IPS-18a (cell line): ENCODE measurements around the gene ADH4.
"Not testable (repeated sequence)": the region's sequence is repeated elsewhere in the genome, so short reads cannot be mapped to it uniquely, and the experiment has no call there.

Source experiments
- H3K27ac ChIP-seq: one replicate; pipeline ENCODE4 v1.5.1; 2013; ENCODE audit warnings: low read length
- H3K27me3 ChIP-seq: one replicate; pipeline ENCODE4 v1.6.1; 2013; ENCODE audit warnings: mild to moderate bottlenecking, low read length; ENCODE audit not compliant: control insufficient read depth, insufficient read depth
- H3K36me3 ChIP-seq: one replicate; pipeline ENCODE4 v1.6.1; 2013; ENCODE audit warnings: low read depth, low read length; ENCODE audit not compliant: control insufficient read depth
- H3K4me1 ChIP-seq: one replicate; pipeline ENCODE4 v1.6.1; 2013; ENCODE audit warnings: low read depth, low read length; ENCODE audit not compliant: control insufficient read depth
- H3K4me3 ChIP-seq: one replicate; pipeline ENCODE4 v1.5.1; 2013; ENCODE audit warnings: low read length
- H3K9ac ChIP-seq: one replicate; pipeline ENCODE4 v1.6.1; 2013; ENCODE audit warnings: mild to moderate bottlenecking, low read length, moderate library complexity
- H3K9me3 ChIP-seq: one replicate; pipeline ENCODE4 v1.6.1; 2013; ENCODE audit warnings: low read depth, low read length; ENCODE audit not compliant: control insufficient read depth

The ADH4 gene

GRCh38 chr4:99091841-99092240, 52.3 kb downstream of the ADH4 start:
- H3K4me1 ChIP-seq, result peaks cover 14% of the 10 kb centered on the region
- not testable (repeated sequence) for H3K9me3 ChIP-seq, H3K36me3 ChIP-seq, H3K9ac ChIP-seq, H3K27me3 ChIP-seq, H3K27ac ChIP-seq, H3K4me3 ChIP-seq

GRCh38 chr4:99091216-99091575, 52.9 kb downstream of the ADH4 start:
- Histone ChIP-seq H3K9me3 (no peaks in the 10 kb centered on the region), H3K27ac (no peak overlapping the region), H3K27me3 (no peaks in the 10 kb centered on the region), H3K4me3 (peak overlapping the region; percentile 7), H3K9ac (no peak overlapping the region), H3K4me1 (peaks cover 17% of the 10 kb centered on the region), H3K36me3 (no peaks in the 10 kb centered on the region)

GRCh38 chr4:99090481-99091215, 53.4 kb downstream of the ADH4 start:
- H3K27ac ChIP-seq, result no peak overlapping the region
- no peaks in the 10 kb centered on the region for H3K27me3 ChIP-seq
- H3K36me3 ChIP-seq, result peaks cover under 1% of the 10 kb centered on the region
- H3K9me3 ChIP-seq, result no peaks in the 10 kb centered on the region
- no peak overlapping the region for H3K9ac ChIP-seq
- H3K4me3 ChIP-seq, result peak overlapping the region; percentile 7
- H3K4me1 ChIP-seq, result peaks cover 17% of the 10 kb centered on the region

GRCh38 chr4:99088481-99089365, 55.4 kb downstream of the ADH4 start, which contains the start of gene ADH5:
TSS of gene ADH5 (minus strand) at chr4:99088788. CDS start at chr4:99088700, 88 bp downstream.
- H3K27ac ChIP-seq, result peak within 1 kb of the TSS; percentile 83
- peak within 1 kb of the TSS; percentile 81 for H3K9ac ChIP-seq
- H3K4me1 ChIP-seq, result peaks cover 17% of the 10 kb centered on the region
- no peaks in the 10 kb centered on the region for H3K9me3 ChIP-seq
- H3K36me3 ChIP-seq, result peaks cover 20% of the 10 kb centered on the region
- H3K4me3 ChIP-seq, result peak within 1 kb of the TSS; percentile 78
- no peaks in the 10 kb centered on the region for H3K27me3 ChIP-seq

GRCh38 chr4:99088023-99088449, 56.1 kb downstream of the ADH4 start:
- H3K27ac ChIP-seq, result peak overlapping the region; percentile 83
- H3K4me1 ChIP-seq, result peaks cover 17% of the 10 kb centered on the region
- peaks cover 27% of the 10 kb centered on the region for H3K36me3 ChIP-seq
- H3K27me3 ChIP-seq, result no peaks in the 10 kb centered on the region
- no peaks in the 10 kb centered on the region for H3K9me3 ChIP-seq
- H3K4me3 ChIP-seq, result peak overlapping the region; percentile 78
- peak overlapping the region; percentile 81 for H3K9ac ChIP-seq

GRCh38 chr4:99084595-99084994, 59.5 kb downstream of the ADH4 start:
- H3K27me3 ChIP-seq, result no peaks in the 10 kb centered on the region
- H3K9ac ChIP-seq, result no peak overlapping the region
- H3K36me3 ChIP-seq, result peaks cover 61% of the 10 kb centered on the region
- no peaks in the 10 kb centered on the region for H3K9me3 ChIP-seq
- H3K27ac ChIP-seq, result no peak overlapping the region
- H3K4me3 ChIP-seq, result no peak overlapping the region
- H3K4me1 ChIP-seq, result peaks cover 3% of the 10 kb centered on the region

- Histone ChIP-seq H3K36me3 (peaks cover 83% of the 10 kb centered on the region), H3K4me1 (peaks cover 3% of the 10 kb centered on the region), H3K9me3 (no peaks in the 10 kb centered on the region), H3K27ac (no peak overlapping the region), H3K27me3 (no peaks in the 10 kb centered on the region), H3K9ac (no peak overlapping the region), H3K4me3 (no peak overlapping the region)
Measured at GRCh38 chr4:99082192-99082591, 61.9 kb downstream of the ADH4 start.

- not testable (repeated sequence) for H3K9me3 ChIP-seq, H3K9ac ChIP-seq, H3K27me3 ChIP-seq, H3K4me1 ChIP-seq, H3K4me3 ChIP-seq, H3K27ac ChIP-seq
- peaks cover 95% of the 10 kb centered on the region for H3K36me3 ChIP-seq
Measured at GRCh38 chr4:99080869-99081268, 63.2 kb downstream of the ADH4 start.

- Histone ChIP-seq H3K27ac (no peak overlapping the region), H3K27me3 (no peaks in the 10 kb centered on the region), H3K4me1 (no peaks in the 10 kb centered on the region), H3K4me3 (no peak overlapping the region), H3K36me3 (peaks cover 94% of the 10 kb centered on the region), H3K9me3 (no peaks in the 10 kb centered on the region), H3K9ac (no peak overlapping the region)
Measured at GRCh38 chr4:99079625-99080295, 64.3 kb downstream of the ADH4 start.

GRCh38 chr4:99078931-99079624, 65.0 kb downstream of the ADH4 start:
- no peaks in the 10 kb centered on the region for H3K27me3 ChIP-seq
- H3K9ac ChIP-seq, result no peak overlapping the region
- H3K36me3 ChIP-seq, result peaks cover 94% of the 10 kb centered on the region
- H3K9me3 ChIP-seq, result no peaks in the 10 kb centered on the region
- H3K4me1 ChIP-seq, result no peaks in the 10 kb centered on the region
- H3K4me3 ChIP-seq, result no peak overlapping the region
- no peak overlapping the region for H3K27ac ChIP-seq

- H3K27ac ChIP-seq, result no peak overlapping the region
- peaks cover 94% of the 10 kb centered on the region for H3K36me3 ChIP-seq
- H3K27me3 ChIP-seq, result no peaks in the 10 kb centered on the region
- no peaks in the 10 kb centered on the region for H3K9me3 ChIP-seq
- H3K4me1 ChIP-seq, result no peaks in the 10 kb centered on the region
- H3K4me3 ChIP-seq, result no peak overlapping the region
- H3K9ac ChIP-seq, result no peak overlapping the region
Measured at GRCh38 chr4:99078336-99078735, 65.8 kb downstream of the ADH4 start.
